Measurements from ENCODE around the gene KLHL25.

Gene KLHL25

DNA sequence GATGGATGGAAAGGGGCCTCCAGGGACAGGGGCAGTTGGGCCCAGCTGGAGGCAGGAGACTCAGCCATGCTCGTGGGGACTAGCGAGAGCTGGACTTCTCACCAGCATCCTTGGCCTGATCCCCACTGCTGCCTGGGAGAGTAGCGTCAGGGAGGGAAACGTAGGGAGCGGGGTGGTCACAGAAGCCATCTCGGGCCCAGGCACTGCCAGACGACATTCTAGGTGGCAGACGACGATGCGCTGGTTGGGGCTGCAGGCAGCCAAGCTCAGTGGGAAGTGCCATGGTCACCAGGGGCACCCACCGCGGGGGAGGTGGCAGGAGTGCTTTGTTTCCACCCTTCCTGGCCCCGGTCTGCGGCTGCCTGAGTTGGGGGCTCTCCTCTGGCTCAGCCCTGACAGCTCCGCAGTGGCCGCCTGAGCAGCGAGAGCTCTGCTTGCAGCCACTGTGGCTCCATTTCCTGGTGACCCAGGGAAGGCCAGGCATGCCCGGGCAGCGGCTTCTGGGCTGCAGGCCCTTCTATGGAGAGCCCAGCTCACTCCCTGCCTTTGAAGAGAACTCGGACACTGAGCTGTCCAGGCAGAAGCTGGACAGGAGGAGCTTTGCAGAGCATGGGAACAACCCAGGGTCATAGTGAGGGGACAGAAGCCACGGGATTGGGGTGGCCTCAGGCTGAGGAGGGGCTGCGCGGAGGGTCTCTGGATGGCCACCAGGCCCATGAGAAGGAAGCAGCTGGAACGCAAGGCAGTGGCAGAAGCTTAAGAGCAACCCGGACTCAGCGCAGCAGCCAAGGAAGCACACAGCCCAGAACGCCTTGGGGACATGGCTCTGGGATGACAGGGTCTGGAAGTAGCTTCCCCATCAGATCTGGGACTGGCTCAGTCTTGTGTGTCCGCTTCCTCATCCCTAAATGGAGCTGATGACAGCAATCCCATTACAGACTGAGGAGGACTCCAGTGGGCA lies 30.8 kb downstream of the KLHL25 start:
- Histone ChIP-seq H3K9me3 (ENCODE audit: control insufficient read depth, insufficient read depth, low read length) (no peaks in the 10 kb centered on the region), H3K27me3 (ENCODE audit: control insufficient read depth, low read length) (no peaks in the 10 kb centered on the region), H3K79me2 (ENCODE audit: control insufficient read depth, low read length) (no peaks in the 10 kb centered on the region), H3K9me2 (replicated peaks; ENCODE audit: control insufficient read depth, low read length) (no peaks in the 10 kb centered on the region), H3K4me3 (ENCODE audit: low read length) (no peak overlapping the region), H3K36me3 (ENCODE audit: control insufficient read depth, low read length) (no peaks in the 10 kb centered on the region), H3K4me2 (ENCODE audit: low read length) (no peak overlapping the region), H4K20me1 (ENCODE audit: control insufficient read depth, insufficient read depth, low read depth, low read length) (0 out of 2 replicates have a peak, but pooled peaks cover 2% of the 10 kb centered on the region), H3K4me1 (ENCODE audit: control insufficient read depth, low read length) (no peaks in the 10 kb centered on the region), H3F3A (ENCODE audit: control insufficient read depth, insufficient read depth) (no peaks in the 10 kb centered on the region), H3K27ac (ENCODE audit: low read depth, low read length) (no peak overlapping the region)
- no peak for TF ChIP-seq EZH2phosphoT487 (IDR thresholded peaks at IDR 0.05; ENCODE audit: borderline replicate concordance, low read length)
- TF ChIP-seq, protein P1, sequence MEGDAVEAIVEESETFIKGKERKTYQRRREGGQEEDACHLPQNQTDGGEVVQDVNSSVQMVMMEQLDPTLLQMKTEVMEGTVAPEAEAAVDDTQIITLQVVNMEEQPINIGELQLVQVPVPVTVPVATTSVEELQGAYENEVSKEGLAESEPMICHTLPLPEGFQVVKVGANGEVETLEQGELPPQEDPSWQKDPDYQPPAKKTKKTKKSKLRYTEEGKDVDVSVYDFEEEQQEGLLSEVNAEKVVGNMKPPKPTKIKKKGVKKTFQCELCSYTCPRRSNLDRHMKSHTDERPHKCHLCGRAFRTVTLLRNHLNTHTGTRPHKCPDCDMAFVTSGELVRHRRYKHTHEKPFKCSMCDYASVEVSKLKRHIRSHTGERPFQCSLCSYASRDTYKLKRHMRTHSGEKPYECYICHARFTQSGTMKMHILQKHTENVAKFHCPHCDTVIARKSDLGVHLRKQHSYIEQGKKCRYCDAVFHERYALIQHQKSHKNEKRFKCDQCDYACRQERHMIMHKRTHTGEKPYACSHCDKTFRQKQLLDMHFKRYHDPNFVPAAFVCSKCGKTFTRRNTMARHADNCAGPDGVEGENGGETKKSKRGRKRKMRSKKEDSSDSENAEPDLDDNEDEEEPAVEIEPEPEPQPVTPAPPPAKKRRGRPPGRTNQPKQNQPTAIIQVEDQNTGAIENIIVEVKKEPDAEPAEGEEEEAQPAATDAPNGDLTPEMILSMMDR (IDR thresholded peaks at IDR 0.05; ENCODE audit: low read depth, low read length, poor library complexity, severe bottlenecking) = no peak

DNA sequence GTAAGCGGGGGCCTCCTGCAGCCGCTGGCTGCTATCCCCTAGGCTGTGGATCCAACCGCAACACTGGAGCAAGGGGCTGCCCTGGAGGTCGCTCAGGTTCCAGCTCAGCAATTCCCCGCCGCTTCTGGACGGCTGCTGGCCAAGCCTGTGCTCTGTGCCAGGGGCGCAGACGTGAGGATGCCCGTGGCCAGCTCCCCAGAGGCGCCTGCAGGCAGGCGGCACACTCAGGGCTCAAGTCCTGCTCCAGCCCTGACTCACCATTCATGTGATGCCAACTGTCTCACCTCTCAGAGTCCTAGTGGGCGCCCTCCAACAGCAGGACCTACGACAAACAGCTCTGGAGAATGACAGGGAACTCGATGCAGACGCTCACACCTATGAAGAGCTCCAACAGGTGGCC lies 31.6 kb downstream of the KLHL25 start:
- Histone ChIP-seq H3K4me3 (ENCODE audit: low read length) (no peak overlapping the region), H3K79me2 (ENCODE audit: control insufficient read depth, low read length) (no peaks in the 10 kb centered on the region), H3K9me2 (replicated peaks; ENCODE audit: control insufficient read depth, low read length) (no peaks in the 10 kb centered on the region), H3K4me2 (ENCODE audit: low read length) (no peak overlapping the region), H3K4me1 (ENCODE audit: control insufficient read depth, low read length) (no peaks in the 10 kb centered on the region), H3K36me3 (ENCODE audit: control insufficient read depth, low read length) (no peaks in the 10 kb centered on the region), H3F3A (ENCODE audit: control insufficient read depth, insufficient read depth) (no peaks in the 10 kb centered on the region), H3K9me3 (ENCODE audit: control insufficient read depth, insufficient read depth, low read length) (no peaks in the 10 kb centered on the region), H4K20me1 (ENCODE audit: control insufficient read depth, insufficient read depth, low read depth, low read length) (0 out of 2 replicates have a peak, but pooled peaks cover 2% of the 10 kb centered on the region), H3K27me3 (ENCODE audit: control insufficient read depth, low read length) (no peaks in the 10 kb centered on the region), H3K27ac (ENCODE audit: low read depth, low read length) (no peak overlapping the region)
- no peak for TF ChIP-seq EZH2phosphoT487 (IDR thresholded peaks at IDR 0.05; ENCODE audit: borderline replicate concordance, low read length)
- TF ChIP-seq, protein P1 (IDR thresholded peaks at IDR 0.05; ENCODE audit: low read depth, low read length, poor library complexity, severe bottlenecking) = no peak

DNA sequence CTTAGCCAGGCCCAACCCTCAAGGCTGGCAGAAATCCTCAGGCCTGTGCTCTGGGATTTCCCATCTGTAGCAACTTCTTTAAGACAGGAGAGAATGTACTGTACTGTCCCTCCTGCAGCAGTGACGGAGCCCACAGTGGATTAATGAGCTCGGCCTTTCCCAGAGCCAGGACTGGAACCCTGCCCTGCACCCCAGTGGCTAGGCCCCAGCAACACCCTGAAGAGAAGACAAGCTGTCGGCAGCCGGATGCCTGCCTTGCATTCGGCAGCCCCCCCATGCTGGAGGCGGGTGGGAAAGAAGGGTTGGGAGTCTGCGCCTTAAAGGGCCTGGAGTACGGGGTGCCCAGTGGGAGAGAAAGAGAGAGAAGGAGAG lies 32.0 kb downstream of the KLHL25 start:
- TF ChIP-seq, protein P1 (IDR thresholded peaks at IDR 0.05; ENCODE audit: low read depth, low read length, poor library complexity, severe bottlenecking) = no peak
- TF ChIP-seq EZH2phosphoT487 (IDR thresholded peaks at IDR 0.05; ENCODE audit: borderline replicate concordance, low read length) = no peak
- Histone ChIP-seq H3K4me2 (ENCODE audit: low read length) (no peak overlapping the region), H3F3A (ENCODE audit: control insufficient read depth, insufficient read depth) (no peaks in the 10 kb centered on the region), H4K20me1 (ENCODE audit: control insufficient read depth, insufficient read depth, low read depth, low read length) (0 out of 2 replicates have a peak, but pooled peaks cover 2% of the 10 kb centered on the region), H3K9me3 (ENCODE audit: control insufficient read depth, insufficient read depth, low read length) (no peaks in the 10 kb centered on the region), H3K27me3 (ENCODE audit: control insufficient read depth, low read length) (no peaks in the 10 kb centered on the region), H3K4me3 (ENCODE audit: low read length) (no peak overlapping the region), H3K36me3 (ENCODE audit: control insufficient read depth, low read length) (no peaks in the 10 kb centered on the region), H3K4me1 (ENCODE audit: control insufficient read depth, low read length) (no peaks in the 10 kb centered on the region), H3K79me2 (ENCODE audit: control insufficient read depth, low read length) (no peaks in the 10 kb centered on the region), H3K9me2 (replicated peaks; ENCODE audit: control insufficient read depth, low read length) (no peaks in the 10 kb centered on the region), H3K27ac (ENCODE audit: low read depth, low read length) (no peak overlapping the region)

Data from DOHH2 (cell line).